Nucleus accumbens (tissue), 56 donors: ENCODE data around the gene TMTC2.
A peak's percentile ranks its signal among the peaks of the same experiment; 100 is the strongest.

Experiments used
- DNase-seq, 56 donors: peaks; one replicate each; lab custom pipeline; 2025; lab: John Stamatoyannopoulos, UW

Gene TMTC2

DNA sequence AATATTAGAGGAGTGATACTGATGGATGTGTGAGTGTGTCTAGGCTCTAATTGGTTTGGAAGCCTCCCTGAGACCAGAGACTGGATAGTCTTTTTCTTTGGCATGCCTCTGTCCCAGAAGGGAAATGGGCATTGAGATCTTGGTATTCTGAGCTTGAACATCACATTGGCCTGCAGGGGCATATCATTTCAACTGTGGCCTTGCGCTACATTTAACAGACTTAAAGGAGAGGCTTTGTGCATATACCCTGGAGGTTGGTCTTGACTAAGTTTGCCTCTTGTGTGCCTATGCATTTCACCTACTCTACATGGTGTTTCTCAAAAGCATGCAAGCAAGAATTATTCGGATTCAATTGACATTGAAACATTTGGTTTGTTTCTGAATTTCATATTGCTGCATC, 185.4 kb downstream of the TMTC2 start:
- DNase-seq, result no peak

DNA sequence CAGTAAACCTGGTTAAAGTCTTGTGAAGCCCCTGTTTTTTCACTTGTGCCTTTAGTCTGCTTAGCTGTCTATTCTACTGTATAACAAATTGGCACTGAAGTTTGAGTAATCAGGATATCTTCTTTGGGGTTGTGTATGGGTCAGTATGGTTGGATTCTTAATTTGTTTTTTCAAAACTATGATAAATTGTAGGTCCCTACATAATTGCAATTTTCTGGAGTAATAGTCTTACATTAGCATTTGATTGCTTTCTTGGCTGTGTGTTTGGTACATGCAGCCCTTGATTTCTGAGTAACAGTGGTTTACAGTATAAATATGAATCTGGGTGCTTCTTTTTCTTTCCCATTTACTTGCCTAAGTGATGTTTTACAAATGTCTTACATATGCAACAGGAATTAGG, 186.6 kb downstream of the TMTC2 start:
- DNase-seq, result no peak

DNA sequence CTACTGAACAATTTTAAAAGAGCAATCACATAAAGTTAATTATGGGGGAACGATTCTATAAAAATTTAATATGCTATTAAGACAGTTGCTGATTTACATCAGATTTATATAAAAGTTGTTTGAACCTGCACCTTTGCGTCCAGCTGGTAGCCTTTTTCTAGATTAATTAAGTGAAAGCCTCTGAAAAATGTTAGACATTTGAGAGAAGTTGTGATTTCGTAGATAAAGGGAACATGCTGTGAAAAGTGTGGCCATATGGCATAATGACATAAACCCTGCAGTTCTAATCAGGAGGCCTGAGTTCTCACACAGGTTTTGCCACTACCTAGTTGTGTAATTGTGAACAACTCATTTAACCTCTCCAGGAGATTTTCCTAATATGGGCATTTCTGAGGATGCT, 187.2 kb downstream of the TMTC2 start:
- no peak for DNase-seq

- peak in 1 of 56 donors; percentile 15 for DNase-seq
These were observed 188.2 kb downstream of the TMTC2 start for GRCh38 chr12:82874945-82875344.

DNA sequence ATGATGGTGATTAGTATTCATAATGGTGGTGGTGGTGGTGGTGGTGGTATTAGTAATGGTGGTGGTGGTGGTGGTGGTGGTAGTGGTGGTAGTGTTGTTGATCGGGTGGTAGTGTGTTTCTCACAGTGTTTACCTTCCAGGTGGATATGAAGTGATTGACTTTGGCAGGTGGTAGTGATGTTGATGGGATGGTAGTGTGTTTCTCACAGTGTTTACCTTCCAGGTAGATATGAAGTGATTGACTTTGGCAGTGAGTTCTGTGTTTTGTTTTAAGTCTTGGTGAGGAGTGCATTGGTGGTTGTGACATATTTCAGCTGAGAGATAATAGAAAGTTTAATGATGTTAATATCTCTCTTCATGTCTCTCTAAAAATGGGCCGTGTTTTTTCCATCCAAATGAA, 189.4 kb downstream of the TMTC2 start:
- no peak for DNase-seq

DNA sequence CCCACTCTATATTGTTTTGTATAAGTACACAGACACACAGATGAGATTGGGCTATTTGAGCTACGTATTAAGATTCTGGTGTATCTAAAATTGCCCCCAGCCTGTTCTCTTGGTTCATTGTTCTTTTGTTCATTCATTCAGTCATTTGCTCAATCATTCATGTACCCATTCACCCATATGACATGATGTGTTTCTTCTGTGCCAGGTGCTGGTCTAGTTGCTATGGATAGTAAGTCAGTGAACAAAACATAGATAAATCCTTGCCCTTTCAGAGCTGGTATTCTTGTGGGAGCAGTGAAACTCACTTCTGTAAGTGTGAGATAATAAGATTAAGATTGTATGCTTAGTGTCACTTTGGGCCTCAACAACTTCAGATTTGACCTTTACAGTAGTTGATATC, 191.3 kb downstream of the TMTC2 start:
- no peak for DNase-seq

DNA sequence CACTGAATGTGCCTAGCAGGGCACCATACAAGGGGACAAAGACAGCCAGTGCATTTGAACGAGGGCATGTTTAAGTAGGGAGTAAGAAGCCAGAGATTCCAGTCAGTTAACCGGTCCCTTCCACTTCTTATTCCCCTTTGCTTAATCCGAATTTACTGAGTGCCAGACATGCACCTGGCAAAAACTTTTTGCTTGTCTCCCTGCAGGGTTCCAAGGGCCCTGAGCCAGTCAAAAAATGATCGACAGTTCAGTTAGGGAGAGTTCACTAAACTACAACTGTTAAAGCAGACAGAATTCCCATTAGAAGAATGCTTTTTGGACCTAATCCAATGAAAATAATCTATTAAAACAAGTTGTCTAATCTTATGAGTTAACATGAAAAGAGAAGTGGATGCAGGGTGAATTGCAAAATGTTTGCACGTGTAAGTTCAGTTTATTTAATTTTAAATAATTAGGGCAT, 193.8 kb downstream of the TMTC2 start:
- no peak for DNase-seq

GRCh38 chr12:82883394-82884355, 197.0 kb downstream of the TMTC2 start:
- DNase-seq, result no peak

- DNase-seq, result no peak
These were observed 200.1 kb downstream of the TMTC2 start for GRCh38 chr12:82886671-82887340.

DNA sequence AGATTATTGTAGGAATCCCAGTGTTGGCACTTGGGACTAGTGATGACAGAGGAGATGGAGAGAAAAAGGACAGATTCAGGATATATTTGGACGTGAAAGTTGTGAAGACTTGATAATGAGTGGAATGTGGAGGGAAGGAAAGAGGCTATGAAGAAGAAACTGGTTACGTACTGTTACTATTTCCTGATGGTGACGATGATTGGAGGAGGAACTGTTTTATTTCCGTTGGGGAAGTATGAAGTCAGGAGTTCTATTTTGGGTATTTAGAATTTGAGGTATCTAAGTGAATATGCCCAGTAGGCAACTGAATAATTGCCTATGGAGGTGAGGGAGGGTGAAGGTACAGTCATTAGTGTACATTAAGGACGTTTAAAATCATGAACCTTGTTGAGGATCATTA, 207.2 kb downstream of the TMTC2 start:
- DNase-seq, result no peak

- no peak for DNase-seq
These were observed 209.6 kb downstream of the TMTC2 start for GRCh38 chr12:82896277-82896676.

- DNase-seq, result peak in 7 of 56 donors; percentile 4 to 52 (median 29)
These were observed 210.3 kb downstream of the TMTC2 start for GRCh38 chr12:82896979-82897378.

- no peak for DNase-seq
These were observed 211.7 kb downstream of the TMTC2 start for GRCh38 chr12:82898441-82898840.

DNA sequence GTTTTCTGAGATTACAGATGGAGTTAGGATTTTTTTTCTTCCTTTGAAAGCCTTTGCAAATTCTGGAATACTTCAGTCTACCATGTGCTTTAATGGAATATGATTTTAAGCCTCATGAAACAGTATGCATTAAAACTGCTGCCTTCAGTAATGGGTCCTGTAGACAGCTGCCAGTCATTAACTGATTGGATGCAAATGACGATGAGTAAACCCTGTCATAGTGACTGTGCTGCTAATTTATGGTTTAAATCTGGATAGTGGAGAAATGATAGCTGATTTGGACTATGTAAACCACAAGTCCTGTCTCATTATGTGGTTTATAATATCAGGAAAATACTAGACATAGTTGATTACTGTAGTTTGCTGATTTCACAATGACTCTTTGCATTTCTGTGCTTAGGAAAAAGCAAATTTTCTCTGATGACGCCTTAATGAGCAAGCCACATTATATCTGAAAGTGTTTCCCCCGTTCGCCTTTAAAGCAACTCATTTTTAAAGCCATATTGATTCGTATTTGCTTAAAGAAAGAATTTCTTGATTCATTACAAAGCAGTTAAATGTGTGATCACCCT, 217.6 kb downstream of the TMTC2 start:
- no peak for DNase-seq

DNA sequence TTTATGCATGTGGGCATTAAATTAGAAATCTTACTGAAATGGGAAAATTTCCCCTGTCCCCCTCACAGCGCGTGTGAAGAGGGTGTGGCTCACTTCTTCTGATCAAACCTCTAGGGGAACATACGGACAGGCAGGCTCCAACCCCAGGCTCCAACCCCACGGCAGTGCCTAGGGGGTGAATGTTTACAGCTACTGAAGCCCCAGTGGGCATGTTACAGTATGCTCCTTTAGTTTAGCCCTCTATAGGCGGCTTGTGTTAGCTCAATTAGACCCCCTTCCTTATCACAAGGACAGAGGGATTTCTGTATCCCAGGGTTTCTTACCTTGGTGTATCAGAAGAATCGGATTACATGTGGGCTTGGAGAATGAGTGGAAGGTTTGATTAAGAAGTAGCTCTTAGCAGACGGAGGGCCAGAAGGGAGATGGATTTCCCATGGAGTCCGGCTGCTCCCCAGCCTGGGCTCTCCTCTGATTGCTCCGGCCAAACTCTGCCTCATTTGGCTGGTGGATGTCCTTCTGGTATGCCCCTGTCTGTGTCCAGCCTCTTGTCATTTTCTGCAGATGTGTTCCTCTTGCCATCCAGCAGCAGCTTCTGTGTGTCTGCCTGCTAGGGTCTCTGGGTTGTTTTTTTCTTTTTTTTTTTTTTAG, 223.7 kb downstream of the TMTC2 start:
- no peak for DNase-seq

GRCh38 chr12:82912406-82912805, 225.7 kb downstream of the TMTC2 start:
- no peak for DNase-seq

DNA sequence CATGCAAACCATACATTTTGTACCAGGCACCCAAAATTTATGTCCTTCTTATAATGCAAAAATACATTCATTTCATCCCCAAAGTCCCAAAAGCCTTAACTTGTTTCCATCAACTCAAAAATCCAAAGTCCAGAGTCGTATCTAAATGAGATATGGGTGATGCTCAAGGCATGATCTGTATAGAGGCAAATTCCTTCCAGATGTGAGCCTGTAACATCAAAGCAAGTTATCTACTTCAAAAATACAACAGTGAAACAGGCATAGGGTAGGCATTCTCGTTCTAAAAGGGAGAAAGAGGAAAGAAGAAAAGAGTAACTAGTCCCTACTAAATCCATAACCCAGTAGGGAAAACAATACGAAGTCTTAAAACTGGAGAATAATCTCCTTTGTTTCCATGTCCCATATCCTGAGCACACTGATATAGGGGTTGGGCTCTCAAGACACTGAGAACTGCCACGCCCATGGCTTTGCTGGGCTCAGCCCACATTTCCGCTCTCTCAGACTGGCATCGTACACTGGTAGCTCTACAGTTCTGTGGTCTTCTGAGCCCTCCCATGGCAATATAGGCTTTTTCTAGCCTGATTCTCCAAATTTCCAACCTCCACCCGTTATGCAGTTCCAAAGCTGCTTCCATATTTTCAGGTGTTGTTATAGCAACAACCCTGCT, 232.8 kb downstream of the TMTC2 start:
- no peak for DNase-seq

DNA sequence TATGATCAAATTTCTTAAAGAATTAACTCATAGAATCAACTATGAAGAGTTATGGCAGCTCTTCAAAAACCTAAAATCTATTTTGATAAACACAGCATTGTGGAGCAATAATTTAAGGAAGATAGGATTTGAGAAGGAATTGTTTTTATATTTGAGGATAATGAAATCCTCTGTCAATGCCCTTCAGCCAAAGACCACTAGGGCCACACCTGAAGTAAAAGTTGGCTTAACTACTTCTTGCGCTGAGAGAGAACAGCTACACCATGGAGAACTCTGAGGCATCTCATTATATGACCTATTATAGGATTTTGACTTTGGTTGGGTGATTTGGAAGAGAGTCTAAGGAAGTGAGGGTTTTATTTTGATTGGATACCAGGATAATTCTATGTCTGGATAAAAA, 237.2 kb downstream of the TMTC2 start:
- DNase-seq, result no peak

GRCh38 chr12:82926630-82927029, 239.9 kb downstream of the TMTC2 start:
- DNase-seq, result no peak

DNA sequence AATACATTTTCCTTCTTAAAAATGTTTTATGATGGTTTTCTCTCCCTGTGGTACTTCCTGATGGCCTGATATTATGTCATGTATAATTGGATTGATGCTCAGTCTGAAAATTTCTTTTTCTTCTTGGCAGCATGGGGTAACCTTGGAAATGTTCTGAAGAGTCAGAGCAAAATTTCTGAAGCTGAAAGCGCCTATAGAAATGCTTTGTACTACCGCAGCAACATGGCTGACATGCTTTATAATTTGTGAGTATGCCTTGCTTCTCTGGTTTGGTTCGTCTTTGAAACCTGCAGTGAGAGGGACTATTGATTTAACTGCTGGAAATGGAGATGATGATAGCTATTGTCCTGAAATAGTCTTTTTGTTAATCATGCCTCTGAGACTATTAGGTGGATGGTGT, 243.6 kb downstream of the TMTC2 start:
- DNase-seq, result no peak
